ENCODE results near the gene PRELID3B.

The PRELID3B gene

GRCh38 chr20:59000326-59000725 is 42.3 kb downstream of the PRELID3B start:
- Histone ChIP-seq H3K4me1 (no peaks in the 10 kb centered on the region), H3K9me3 (no peaks in the 10 kb centered on the region), H3K27me3 (no peaks in the 10 kb centered on the region), H3K4me3 (ENCODE audit: low read depth, low read length) (no peak overlapping the region), H3K36me3 (peaks cover 13% of the 10 kb centered on the region)
- TF ChIP-seq CTCF (IDR thresholded peaks at IDR 0.05; ENCODE audit: low read depth, low read length) = no peak
- DNase-seq = no peak

GRCh38 chr20:58998656-58999055 is 43.9 kb downstream of the PRELID3B start:
- H3K9me3 ChIP-seq = no peaks in the 10 kb centered on the region
- H3K4me1 ChIP-seq = no peaks in the 10 kb centered on the region
- H3K36me3 ChIP-seq = peaks cover 27% of the 10 kb centered on the region
- H3K27me3 ChIP-seq = no peaks in the 10 kb centered on the region
- no peak overlapping the region for H3K4me3 ChIP-seq (ENCODE audit: low read depth, low read length)
- TF ChIP-seq CTCF (IDR thresholded peaks at IDR 0.05; ENCODE audit: low read depth, low read length) = no peak
- no peak for DNase-seq

GRCh38 chr20:58997141-58997770 is 45.3 kb downstream of the PRELID3B start:
- no peak overlapping the region for H3K4me3 ChIP-seq (ENCODE audit: low read depth, low read length)
- H3K4me1 ChIP-seq = no peaks in the 10 kb centered on the region
- peaks cover 38% of the 10 kb centered on the region for H3K36me3 ChIP-seq
- H3K9me3 ChIP-seq = no peaks in the 10 kb centered on the region
- no peaks in the 10 kb centered on the region for H3K27me3 ChIP-seq
- DNase-seq = no peak
- no peak for TF ChIP-seq CTCF (IDR thresholded peaks at IDR 0.05; ENCODE audit: low read depth, low read length)

GRCh38 chr20:58996226-58996611 is 46.4 kb downstream of the PRELID3B start:
- Histone ChIP-seq H3K4me3 (ENCODE audit: low read depth, low read length) (no peak overlapping the region), H3K9me3 (no peaks in the 10 kb centered on the region), H3K27me3 (no peaks in the 10 kb centered on the region), H3K36me3 (peaks cover 49% of the 10 kb centered on the region), H3K4me1 (no peaks in the 10 kb centered on the region)
- TF ChIP-seq CTCF (IDR thresholded peaks at IDR 0.05; ENCODE audit: low read depth, low read length) = no peak
- no peak for DNase-seq

- no peaks in the 10 kb centered on the region for H3K9me3 ChIP-seq
- H3K27me3 ChIP-seq = no peaks in the 10 kb centered on the region
- H3K4me3 ChIP-seq (ENCODE audit: low read depth, low read length) = no peak overlapping the region
- no peak for TF ChIP-seq CTCF (IDR thresholded peaks at IDR 0.05; ENCODE audit: low read depth, low read length)
- DNase-seq = no peak
- peaks cover 55% of the 10 kb centered on the region for H3K36me3 ChIP-seq
- no peaks in the 10 kb centered on the region for H3K4me1 ChIP-seq
Measured at GRCh38 chr20:58995461-58996225, 46.9 kb downstream of the PRELID3B start.

Measured in BE2C (cell line).